ENCODE data around the gene POP4. TPM values are rescaled to one million over a fixed set of nuclear protein-coding genes. Genes with fewer than 3 reads are reported as not detected.
"Not testable (repeated sequence)": the region's sequence is repeated elsewhere in the genome, so short reads cannot be mapped to it uniquely, and the experiment has no call there.

Gene POP4
- total RNA-seq, 2 donors from 2014 or later: 52.4 to 87.5 TPM

DNA sequence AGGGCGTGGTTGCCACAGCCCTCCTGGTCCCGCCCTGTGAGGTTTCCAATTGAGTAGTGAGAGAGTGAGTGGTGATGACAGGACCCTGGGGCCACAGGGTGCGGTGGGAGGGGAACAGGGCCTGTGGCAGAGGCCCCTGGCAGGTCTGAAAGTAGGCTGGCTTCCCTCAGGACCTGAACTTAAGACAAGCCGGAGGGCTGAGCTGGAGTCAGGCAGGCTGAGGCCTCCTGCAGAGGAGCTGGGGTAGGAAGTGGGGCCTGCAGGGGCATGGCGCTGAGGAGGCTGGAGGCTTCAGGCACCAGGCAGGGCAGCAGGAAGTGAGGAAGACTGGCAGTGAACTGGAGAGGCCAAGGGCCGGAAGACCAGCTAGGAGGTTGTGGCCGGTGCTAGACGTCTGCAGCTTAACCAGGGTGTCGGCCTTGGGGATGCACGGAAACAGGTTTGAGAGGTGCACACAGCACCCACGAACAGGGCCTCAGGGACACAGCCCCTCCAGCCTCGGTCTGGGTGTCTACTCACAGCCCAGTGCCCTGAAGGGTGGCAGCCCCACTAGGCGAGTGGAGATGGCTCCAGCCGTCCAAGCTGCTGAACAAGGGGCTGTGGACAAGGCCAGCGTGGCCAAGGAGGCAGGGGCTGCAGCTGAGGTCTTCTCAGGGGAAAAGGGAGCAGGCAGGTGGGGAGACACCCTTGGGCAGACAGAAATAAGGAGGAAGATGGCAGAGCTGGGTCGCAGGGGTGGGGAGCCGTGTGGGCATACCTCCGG is 17.8 kb downstream of the POP4 start:
- Histone ChIP-seq H3K9me3 (no peaks in the 10 kb centered on the region), H3K4me1 (no peaks in the 10 kb centered on the region), H3K9ac (ENCODE audit: low read depth in 2 of 2, low read length in 2 of 2) (no peak overlapping the region), H3K4me3 (no peak overlapping the region), H3K27ac (no peak overlapping the region), H3K36me3 (no peaks in the 10 kb centered on the region), H3K27me3 (no peaks in the 10 kb centered on the region)
- intact Hi-C loops (cut with DNase I): no loop called here
- TF ChIP-seq, protein P1, sequence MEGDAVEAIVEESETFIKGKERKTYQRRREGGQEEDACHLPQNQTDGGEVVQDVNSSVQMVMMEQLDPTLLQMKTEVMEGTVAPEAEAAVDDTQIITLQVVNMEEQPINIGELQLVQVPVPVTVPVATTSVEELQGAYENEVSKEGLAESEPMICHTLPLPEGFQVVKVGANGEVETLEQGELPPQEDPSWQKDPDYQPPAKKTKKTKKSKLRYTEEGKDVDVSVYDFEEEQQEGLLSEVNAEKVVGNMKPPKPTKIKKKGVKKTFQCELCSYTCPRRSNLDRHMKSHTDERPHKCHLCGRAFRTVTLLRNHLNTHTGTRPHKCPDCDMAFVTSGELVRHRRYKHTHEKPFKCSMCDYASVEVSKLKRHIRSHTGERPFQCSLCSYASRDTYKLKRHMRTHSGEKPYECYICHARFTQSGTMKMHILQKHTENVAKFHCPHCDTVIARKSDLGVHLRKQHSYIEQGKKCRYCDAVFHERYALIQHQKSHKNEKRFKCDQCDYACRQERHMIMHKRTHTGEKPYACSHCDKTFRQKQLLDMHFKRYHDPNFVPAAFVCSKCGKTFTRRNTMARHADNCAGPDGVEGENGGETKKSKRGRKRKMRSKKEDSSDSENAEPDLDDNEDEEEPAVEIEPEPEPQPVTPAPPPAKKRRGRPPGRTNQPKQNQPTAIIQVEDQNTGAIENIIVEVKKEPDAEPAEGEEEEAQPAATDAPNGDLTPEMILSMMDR (IDR thresholded peaks at IDR 0.05): no peak
- DNase-seq: no peak

- H3K36me3 ChIP-seq: no peaks in the 10 kb centered on the region
- no peaks in the 10 kb centered on the region for H3K27me3 ChIP-seq
- no peak overlapping the region for H3K27ac ChIP-seq
- no peaks in the 10 kb centered on the region for H3K4me1 ChIP-seq
- no peak for DNase-seq
- TF ChIP-seq, protein P1 (IDR thresholded peaks at IDR 0.05): no peak
- H3K9ac ChIP-seq (ENCODE audit: low read depth in 2 of 2, low read length in 2 of 2): no peak overlapping the region
- no peak overlapping the region for H3K4me3 ChIP-seq
- intact Hi-C loops (cut with DNase I): no loop called here
- no peaks in the 10 kb centered on the region for H3K9me3 ChIP-seq
Observed at GRCh38 chr19:29624489-29625185, 18.6 kb downstream of the POP4 start.

- Histone ChIP-seq H3K9ac (ENCODE audit: low read depth in 2 of 2, low read length in 2 of 2) (no peak overlapping the region), H3K4me3 (no peak overlapping the region), H3K4me1 (no peaks in the 10 kb centered on the region), H3K9me3 (no peaks in the 10 kb centered on the region), H3K36me3 (no peaks in the 10 kb centered on the region), H3K27me3 (no peaks in the 10 kb centered on the region), H3K27ac (no peak overlapping the region)
- TF ChIP-seq, protein P1 (IDR thresholded peaks at IDR 0.05): no peak
- DNase-seq: no peak
- intact Hi-C loops (cut with DNase I): no loop called here
Observed at GRCh38 chr19:29625186-29625651, 19.1 kb downstream of the POP4 start.

DNA sequence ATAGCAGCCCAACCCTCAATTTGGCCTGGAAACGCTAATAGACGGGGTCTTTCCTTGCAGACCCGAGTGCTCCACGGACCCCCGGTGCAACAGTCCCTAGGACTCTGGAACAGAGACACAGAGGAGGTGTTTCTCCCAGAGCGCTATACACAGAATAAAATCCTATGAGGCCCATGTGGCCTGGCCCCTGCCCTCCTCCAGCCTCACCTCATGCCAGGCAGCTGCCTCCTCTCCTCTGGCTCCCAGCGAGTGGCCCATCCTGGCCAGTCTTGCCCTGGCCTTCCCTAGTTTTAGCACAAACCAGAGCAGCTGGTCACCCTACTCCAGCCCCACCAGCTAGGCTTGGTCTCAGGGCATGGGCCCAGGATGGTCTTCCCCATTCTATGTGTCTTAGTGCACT is 20.3 kb downstream of the POP4 start:
- Histone ChIP-seq H3K27ac (no peak overlapping the region), H3K4me1 (no peaks in the 10 kb centered on the region), H3K27me3 (no peaks in the 10 kb centered on the region), H3K9ac (ENCODE audit: low read depth in 2 of 2, low read length in 2 of 2) (no peak overlapping the region), H3K9me3 (no peaks in the 10 kb centered on the region), H3K36me3 (no peaks in the 10 kb centered on the region), H3K4me3 (no peak overlapping the region)
- DNase-seq: no peak
- intact Hi-C loops (cut with DNase I): no loop called here
- TF ChIP-seq, protein P1 (IDR thresholded peaks at IDR 0.05): no peak

DNA sequence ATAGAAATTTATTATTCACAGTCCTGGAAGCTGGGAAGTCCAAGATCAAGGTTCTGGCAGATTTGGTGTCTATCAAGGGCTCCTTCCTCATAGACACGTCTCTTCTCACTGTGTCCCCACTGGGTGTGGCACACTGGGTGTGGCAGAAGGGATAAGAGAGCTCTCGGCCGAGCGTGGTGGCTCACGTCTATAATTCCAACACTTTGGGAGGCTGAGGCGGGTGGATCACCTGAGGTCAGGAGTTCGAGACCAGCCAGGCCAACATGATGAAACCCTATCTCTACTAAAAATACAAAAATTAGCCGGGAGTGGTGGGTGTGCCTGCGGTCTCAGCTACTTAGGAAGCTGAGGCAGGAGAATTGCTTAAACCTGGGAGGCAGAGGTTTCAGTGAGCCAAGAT is 20.7 kb downstream of the POP4 start:
- H3K9ac ChIP-seq (ENCODE audit: low read depth in 2 of 2, low read length in 2 of 2); H3K9me3 ChIP-seq; H3K27me3 ChIP-seq; DNase-seq; intact Hi-C loops (cut with DNase I); H3K4me3 ChIP-seq; H3K27ac ChIP-seq; H3K4me1 ChIP-seq; H3K36me3 ChIP-seq: not testable (repeated sequence)

Measured in colonic mucosa (tissue), 4 donors.